IPS-18c (cell line): ENCODE measurements around the gene CDC42EP5.
"Not testable (repeated sequence)": the region's sequence is repeated elsewhere in the genome, so short reads cannot be mapped to it uniquely, and the experiment has no call there.

ENCODE experiments used
- H3K4me3 ChIP-seq: 2 replicates; pipeline ENCODE4 v1.7.0; 2013; ENCODE audit warnings: low read depth, mild to moderate bottlenecking, low read length, moderate library complexity; ENCODE audit not compliant: insufficient read depth
- H3K9me3 ChIP-seq: one replicate; pipeline ENCODE4 v1.6.1; 2013; ENCODE audit warnings: mild to moderate bottlenecking, low read length, moderate library complexity; ENCODE audit not compliant: control insufficient read depth, insufficient read depth

Gene CDC42EP5, protein sequence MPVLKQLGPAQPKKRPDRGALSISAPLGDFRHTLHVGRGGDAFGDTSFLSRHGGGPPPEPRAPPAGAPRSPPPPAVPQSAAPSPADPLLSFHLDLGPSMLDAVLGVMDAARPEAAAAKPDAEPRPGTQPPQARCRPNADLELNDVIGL

DNA sequence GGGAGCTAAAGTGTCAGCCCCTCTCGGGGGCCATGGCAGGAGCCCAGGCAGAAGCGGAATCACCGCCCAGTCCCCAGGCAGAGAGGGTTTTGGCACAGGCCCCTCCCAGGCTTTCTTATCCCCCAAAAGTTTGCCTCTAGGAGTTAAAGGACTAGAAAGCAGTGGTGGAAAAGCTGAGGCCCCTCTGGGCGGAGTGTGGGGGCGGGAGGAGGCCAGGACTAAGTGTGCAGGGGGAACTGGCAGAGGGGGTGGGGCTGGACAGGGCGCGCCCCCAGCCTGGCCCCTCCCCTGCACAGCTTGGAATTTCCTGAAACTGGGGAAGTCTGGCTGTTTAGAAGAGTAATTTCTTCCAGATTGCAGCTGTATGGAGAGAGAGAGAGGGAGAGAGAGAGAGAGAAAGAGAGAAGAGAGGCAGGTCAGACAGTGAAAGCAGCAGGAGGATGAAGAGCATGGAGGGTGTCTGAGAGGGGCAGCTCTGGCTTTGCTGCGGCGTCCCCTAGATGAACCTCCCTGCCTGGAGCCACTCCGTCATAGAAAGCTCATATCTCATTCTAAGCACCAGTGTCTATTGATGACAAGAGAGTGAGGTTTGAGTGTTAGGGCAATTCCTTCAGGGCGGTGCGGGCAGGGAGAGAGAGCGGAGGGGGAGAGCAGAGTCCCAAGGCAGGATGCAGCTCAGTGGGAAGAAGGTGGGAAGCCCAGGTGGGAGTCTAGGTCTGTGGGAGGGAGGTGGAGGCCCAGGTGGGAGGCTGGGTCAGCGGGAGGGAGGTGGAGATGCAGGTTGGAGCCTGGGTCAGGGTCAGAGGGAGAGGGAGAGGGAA, at the start of gene CDC42EP5:
Gene CDC42EP5, minus strand, starts transcription at position 226 of the 821 bp plus-strand sequence. CDS start 7,749 bp downstream, outside the sequence.
- Histone ChIP-seq H3K4me3 (peak within 1 kb of the TSS; percentile 24), H3K9me3 (no peaks in the 10 kb centered on the region)

DNA sequence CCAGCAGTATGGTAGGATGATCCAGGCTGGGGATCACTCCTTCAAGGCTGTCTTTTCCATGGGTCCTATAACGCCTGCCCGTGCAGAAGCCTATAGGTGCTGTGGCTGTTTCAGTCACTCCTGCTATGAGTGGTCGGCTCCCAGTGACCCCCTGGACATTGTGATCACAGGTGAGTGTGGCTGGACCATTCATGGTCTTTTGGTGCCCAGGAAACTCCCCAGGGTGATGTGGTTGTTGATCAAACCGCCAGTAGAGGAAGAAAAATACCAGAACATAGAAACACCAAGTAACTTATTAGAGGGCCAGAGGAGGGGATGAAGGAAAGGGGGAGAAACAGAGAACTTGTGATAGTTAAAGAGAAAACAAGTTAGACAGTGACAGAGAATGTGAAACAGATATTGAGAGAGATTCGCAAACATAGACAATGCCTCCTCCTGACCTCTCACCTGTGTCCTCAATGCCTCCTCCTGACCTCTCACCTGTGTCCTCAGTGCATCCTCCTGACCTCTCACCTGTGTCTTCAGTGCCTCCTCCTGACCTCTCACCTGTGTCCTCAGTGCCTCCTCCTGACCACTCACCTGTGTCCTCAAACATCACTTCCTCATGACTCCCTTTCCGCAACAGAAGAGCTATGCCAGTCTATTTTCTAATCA, 48.9 kb upstream of the CDC42EP5 start:
- Histone ChIP-seq H3K9me3 (peaks cover 2% of the 10 kb centered on the region), H3K4me3 (peak overlapping the region; percentile 20; the same call in 1 of the 2 replicates)

DNA sequence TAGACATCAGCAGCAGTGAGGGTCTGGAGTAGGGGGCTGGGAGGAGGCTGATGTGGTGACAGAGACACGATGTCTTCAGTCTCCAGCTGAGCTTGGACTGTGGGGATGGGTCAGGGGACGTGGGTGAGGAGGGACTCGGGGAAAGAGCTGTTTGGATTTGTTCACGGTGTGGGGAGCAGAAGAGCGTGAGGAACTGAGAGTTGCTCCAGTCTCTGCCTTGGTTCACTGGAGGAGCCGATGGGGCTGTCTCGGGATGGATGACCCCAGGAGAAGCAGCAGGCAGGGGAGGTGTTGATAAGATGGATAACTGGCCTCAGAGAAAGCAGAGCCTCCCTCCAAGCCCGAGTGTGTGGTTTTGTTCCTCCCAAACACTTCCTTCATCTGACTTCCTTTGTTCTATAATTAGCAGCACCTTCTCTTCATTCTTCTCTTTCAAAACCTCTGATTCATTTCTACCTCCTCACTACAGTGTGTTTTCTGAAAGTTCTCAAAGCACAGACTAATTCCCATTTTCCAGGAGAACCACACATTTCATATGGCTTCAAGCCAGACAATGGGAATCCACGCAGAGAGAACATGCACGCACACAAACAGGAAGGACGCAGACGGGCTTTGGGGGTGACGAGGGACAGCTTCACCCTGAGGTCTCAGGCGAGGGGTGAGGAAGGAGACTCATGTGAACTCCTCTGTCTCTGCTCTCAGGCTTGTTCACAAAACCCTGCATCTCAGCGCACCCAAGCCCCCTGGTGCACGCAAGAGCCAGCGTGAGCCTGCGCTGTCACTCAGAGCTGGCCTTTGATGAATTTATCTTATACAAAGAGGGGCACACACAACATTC, 48.1 kb upstream of the CDC42EP5 start:
- peaks cover 2% of the 10 kb centered on the region for H3K9me3 ChIP-seq
- no peak overlapping the region; the same call in 1 of the 2 replicates for H3K4me3 ChIP-seq

DNA sequence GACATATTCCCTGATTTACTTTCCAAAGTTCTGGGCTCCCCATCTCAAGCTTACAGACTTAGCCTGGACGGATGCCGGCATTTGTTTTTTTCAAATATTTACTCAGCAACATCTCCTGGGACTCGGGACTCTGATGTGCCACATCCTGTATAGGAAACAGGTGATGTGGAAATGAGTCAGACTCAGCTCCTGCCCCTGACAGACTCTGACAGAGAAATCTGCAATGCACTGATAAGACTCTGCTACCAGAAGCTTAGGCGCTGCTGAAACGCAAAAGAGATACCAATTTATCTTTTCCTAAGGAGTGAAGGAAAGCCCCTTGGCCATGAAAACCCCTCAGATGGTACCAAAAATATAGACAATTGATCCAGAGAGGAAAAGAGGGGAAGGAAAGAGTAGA, 45.7 kb upstream of the CDC42EP5 start:
- peaks cover 5% of the 10 kb centered on the region for H3K9me3 ChIP-seq
- H3K4me3 ChIP-seq: no peak overlapping the region

DNA sequence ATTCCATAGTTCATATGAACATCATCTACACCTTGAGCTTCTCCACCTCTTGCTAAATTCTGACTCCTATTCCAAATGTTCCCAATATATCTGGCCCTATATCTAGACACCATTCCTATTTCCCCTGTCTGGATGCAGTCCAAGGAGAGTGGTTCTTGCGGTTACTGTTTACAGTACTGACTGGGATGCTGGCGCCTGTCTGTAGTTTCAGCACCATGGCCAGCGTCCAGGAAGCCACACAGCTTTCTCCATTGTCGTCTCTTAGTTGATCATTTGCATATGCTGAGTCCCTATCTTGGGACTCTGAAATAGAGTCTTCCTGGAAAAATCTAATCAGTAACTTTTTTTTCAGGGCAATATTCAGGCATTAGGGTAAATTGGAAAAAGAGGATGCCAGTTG, 44.4 kb upstream of the CDC42EP5 start:
- H3K9me3 ChIP-seq: peaks cover 5% of the 10 kb centered on the region
- no peak overlapping the region for H3K4me3 ChIP-seq

DNA sequence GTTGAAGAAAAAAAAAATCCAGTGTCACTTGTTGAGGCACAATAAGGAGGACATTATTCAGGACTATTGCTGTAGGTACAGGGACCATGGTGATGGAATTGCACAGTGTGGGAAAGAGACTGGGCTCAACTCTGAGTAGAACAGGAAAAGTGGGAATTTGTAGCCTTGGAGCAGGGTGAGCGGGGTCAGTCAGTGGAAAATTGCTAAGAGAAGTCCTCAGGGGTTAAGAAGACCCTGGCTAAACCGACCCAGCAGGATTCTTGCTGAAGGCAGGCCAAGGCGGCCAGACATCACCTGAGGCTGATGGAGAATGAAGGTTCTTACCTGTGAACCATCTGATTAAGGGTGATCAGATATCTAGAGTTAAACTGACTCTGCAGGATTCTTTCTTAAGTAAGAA, 42.1 kb upstream of the CDC42EP5 start:
- Histone ChIP-seq H3K4me3 (no peak overlapping the region), H3K9me3 (peaks cover 3% of the 10 kb centered on the region)

DNA sequence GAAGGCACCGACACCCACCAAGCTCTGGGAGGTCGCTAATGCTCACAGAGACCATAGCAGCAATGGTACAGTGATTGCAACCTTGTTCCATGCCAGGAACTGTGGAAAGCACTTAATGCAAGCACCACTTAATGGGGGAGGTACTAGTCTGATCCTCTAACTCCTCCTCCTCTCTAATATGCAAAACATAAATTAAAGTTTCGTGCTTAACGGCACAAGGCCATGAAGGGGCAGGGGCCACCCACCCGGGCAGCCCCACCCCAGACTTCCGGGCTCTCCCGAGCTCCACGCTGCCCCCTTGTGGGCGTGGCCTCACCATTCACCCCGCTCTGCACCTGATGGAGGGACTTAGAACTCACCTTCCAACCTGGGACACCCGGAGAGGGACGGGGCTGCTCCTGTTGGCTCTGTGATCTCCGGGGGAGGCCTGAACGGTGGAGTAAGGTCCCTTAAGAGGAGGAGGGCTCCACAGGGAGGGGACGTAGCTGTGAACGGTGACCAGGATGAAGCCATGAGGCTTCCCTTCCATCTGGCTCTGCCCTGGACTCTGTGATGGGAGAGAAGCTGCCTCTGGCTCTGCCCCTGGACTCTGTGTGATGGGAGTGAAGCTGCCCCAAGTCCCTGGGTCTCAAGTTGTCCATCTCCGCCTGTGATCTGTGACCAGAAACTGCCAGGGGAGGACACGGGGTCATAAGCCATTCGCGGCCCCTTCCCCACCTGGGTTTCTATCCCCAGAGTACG, 36.3 kb upstream of the CDC42EP5 start:
- not testable (repeated sequence) for H3K9me3 ChIP-seq, H3K4me3 ChIP-seq

DNA sequence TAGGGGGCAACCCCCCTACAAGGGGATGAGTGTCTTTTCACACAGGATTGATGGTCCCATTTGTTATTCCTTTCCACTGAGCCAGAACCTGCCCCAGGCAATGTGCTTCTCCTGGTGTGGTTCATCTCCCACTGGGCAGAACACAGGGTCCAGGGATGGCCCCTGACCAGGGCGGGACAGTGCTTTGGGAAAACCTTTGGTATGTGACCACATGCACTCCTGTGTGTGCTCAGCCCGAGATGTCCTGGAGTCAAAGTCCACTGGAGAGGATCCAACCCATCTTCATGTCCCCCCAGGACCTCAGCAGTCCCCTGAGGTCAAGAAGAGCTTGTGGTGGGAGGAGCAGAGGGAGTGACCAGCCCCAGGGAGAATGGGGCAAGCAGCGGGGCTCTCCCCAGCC, 35.4 kb upstream of the CDC42EP5 start:
- H3K9me3 ChIP-seq: not testable (repeated sequence)

DNA sequence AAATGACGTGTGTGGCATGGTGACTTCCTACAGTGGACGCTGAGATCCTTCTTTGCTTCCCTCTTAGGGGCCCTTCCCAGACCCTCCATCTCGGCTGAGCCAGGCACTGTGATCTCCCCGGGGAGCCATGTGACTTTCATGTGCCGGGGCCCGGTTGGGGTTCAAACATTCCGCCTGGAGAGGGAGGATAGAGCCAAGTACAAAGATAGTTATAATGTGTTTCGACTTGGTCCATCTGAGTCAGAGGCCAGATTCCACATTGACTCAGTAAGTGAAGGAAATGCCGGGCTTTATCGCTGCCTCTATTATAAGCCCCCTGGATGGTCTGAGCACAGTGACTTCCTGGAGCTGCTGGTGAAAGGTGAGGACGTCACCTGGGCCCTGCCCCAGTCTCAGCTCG, 34.7 kb upstream of the CDC42EP5 start:
- Histone ChIP-seq H3K9me3 (no peaks in the 10 kb centered on the region), H3K4me3 (no peak overlapping the region)

More for the DNA sequence above, 35.4 kb upstream of the CDC42EP5 start:
- not testable (repeated sequence) for H3K4me3 ChIP-seq

DNA sequence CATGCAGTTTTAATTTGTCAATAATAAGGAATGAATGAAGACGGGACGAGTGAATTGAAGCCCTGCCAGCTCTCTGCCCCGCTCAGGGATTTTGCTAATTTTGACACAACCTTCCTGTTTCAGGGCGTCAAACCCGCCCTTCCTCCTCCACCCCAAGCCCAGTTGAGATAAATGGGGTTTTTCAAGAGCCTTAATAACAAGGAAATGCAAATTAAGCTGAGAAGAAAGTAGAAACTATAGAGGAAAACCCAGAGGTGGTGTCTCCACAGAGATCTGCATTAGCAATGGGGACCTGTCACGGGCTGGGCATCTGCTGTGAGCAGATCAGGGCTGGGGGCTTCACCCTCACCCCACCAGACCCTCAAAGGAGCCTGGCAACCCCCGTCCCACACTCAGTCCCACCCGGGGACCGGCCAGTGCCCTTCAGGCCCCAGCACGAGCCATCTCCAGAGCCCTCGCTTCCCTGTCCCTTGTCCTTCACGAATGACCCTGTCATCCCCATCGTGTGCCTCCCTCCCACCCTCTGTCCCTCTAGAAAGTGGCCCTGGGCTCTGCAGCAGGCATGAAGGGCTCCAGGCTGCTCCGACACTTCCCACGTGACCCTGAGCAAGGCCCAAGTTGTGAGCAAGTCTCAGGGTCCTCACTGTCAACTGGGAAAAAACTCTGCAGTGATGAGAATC, 34.1 kb upstream of the CDC42EP5 start:
- H3K4me3 ChIP-seq, H3K9me3 ChIP-seq: not testable (repeated sequence)

DNA sequence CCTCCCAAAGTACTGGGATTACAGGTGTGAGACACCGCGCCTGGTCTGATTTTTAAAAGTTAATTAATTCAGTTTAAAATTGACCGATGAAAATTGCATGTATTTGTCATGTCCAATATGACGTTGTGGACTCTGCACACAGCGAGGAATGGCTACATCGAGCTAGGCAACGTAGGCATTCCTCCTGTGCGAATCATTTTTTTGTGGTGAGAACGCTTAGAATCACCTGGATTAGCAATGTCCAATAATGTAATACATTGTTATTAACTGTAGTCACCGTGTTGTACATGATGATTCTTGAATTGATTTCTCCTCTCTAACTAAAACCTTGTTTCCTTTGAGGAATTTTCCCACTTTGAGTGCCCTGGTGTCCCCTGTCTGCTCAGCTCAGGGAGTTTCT, 33.0 kb upstream of the CDC42EP5 start:
- Histone ChIP-seq H3K9me3 (no peaks in the 10 kb centered on the region), H3K4me3 (no peak overlapping the region)

DNA sequence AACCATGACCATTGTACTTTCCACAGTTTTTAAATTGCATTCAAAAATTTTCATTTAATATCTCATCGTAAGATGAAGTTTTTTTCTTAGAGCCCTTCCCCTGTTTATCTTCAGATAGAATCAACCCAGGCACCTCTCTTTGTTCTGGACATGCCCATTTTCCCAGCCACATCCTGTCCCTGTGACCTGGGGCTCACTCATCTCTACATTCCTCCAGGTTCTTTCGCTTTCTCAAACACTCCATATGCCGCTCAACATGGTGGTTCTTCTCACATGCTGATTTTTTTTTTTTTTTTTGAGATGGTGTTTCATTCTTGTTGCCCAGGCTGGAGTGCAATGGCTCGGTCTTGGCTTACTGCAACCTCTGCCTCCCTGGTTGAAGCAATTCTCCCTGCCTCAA, 32.4 kb upstream of the CDC42EP5 start:
- not testable (repeated sequence) for H3K4me3 ChIP-seq, H3K9me3 ChIP-seq

DNA sequence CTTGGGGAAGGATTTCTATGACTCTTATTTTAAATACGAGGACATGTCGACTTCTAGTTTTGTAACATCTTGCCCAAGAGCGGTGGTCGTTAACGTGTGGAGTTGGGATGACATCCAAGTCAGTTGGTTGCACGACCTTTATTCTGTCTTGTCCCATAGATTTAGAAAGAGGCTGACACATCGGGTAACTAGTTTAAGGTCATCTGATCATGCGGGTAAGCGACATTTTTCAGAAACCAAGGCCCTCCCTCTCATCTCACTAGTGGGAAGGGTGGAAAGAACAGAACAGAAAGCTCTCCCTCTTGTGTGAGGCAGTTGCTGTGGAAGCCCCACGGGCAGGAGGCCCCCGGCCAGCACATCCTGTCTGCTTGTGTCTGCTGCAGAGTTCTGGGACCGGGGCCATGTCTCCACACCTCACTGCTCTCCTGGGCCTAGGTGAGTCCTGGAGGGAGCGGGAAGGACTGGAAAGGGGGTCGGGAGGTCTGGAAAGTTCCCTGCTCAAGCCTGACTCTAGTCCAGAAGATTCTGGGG, 29.5 kb upstream of the CDC42EP5 start, which contains the start of gene LAIR2:
Gene LAIR2, plus strand, starts transcription at position 314 of the 531 bp plus-strand sequence. Its CDS starts 88 bp downstream, at position 402.
- no peak within 1 kb of the TSS for H3K4me3 ChIP-seq

DNA sequence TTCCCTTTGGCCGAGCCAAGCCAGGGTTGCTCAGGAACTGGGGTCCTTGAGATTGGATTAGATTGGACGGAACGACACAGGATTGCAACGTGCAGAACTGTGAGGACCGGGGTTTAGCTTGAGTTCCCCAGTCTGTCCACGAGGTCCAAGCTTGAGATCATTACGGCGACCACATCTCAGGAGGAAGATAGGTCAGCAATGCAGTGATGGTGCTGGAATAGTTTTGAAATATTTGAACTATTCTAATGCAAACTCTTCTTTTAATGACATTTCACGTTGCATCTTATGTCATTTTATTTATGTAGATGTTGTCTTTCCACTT, 25.3 kb upstream of the CDC42EP5 start:
- not testable (repeated sequence) for H3K4me3 ChIP-seq, H3K9me3 ChIP-seq

More for the DNA sequence above, 29.5 kb upstream of the CDC42EP5 start, which contains the start of gene LAIR2:
- no peaks in the 10 kb centered on the region for H3K9me3 ChIP-seq

DNA sequence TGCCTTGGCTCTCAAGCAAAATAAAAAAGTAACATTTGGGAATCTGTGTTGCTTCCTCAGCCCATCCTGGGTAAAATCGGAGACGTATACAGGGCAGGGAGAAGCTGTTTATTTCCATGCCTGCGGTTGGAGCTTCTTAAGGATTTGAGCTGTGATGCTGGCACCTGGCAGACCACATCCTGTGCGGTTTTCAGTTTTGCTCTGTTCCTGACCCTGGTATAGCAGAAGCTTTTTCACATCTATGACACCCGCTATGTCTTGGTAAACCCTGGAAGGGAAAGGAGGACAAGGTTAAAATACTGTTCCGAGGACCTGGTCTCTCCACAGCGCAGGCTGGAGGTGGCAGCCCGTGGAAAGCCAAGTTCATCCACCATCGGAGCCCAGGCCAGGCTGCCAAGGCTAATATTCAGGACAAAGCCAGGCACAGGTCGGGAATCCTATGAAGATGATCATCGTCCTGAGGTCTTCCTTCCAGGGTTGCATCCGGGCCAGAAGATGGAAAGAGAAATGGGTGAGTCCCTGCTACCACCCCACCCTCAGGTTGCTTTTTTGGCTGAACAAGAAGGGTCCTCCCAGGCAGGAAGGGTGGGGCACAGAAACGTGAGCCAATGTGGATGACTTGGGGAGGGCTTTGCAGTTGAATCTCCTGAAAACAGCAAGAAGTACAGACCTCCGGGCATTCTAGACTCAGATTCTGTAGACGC, 24.8 kb upstream of the CDC42EP5 start:
- H3K9me3 ChIP-seq, H3K4me3 ChIP-seq: not testable (repeated sequence)
